HepG2 (cell line): ENCODE measurements around the gene IRS2. TPM values are rescaled to one million over a fixed set of nuclear protein-coding genes. Genes with fewer than 3 reads are reported as not detected.

Experiments
- ATAC-seq: fragments of 200-7000 bp; cut with Tn5 transposase; 3 replicates; pipeline ENCODE4 v1.9.1; 2020; ENCODE audit warnings: mild to moderate bottlenecking, moderate library complexity
- BruUV-seq: library from RNA; stranded (reverse); fragments of 400-500 nt; replicated peaks from 2 replicates; lab custom pipeline; 2021; lab: Mats Ljungman, UMichigan
- CTCF ChIA-PET: fragments of 300-600 bp; formaldehyde crosslinking; extraction: SDS; loops from one replicate; lab custom pipeline; 2021; ENCODE audit warnings: low total read pairs, inconsistent platforms, low intra/inter-chr PET ratio; lab: Yijun Ruan, JAX
- POLR2A ChIA-PET: fragments of 350-600 bp; sonication (Branson Sonifier 250); formaldehyde crosslinking; loops from one replicate; lab custom pipeline; 2020; ENCODE audit warnings: antibody characterized with exemption, inconsistent platforms; lab: Yijun Ruan, JAX
- DNase-seq: peaks from one replicate; pipeline ENCODE4 v3.0.0-alpha.2; 2015; ENCODE audit warnings: low spot score
- FAIRE-seq: peaks from 3 replicates; lab custom pipeline; 2011; peaks lifted over from hg19 to GRCh38; lab: Jason Lieb, UNC
- H2AFZ ChIP-seq: one replicate; pipeline ENCODE4 v1.6.1; 2011; ENCODE audit warnings: low read length, inconsistent platforms
- H3K27ac ChIP-seq: fragments of 300-600 bp; 3 replicates; pipeline ENCODE4 v1.8.0; 2011; ENCODE audit warnings: mixed run types, mild to moderate bottlenecking, mixed read lengths, low read length, inconsistent platforms; ENCODE audit not compliant: insufficient read depth; ENCODE audit errors: extremely low read length
- H3K27me3 ChIP-seq, 2 experiments: fragments of 200-600 bp in 1 of 2; 2 replicates in 1 of 2; 3 replicates in 1 of 2; pipeline versions ENCODE4 v1.6.0 to v1.8.0; 2011; ENCODE audit warnings: low read length in 2 of 2, mild to moderate bottlenecking in 2 of 2, moderate library complexity in 2 of 2, inconsistent platforms in 1 of 2; ENCODE audit not compliant: insufficient read depth in 2 of 2, control insufficient read depth in 1 of 2
- H3K36me3 ChIP-seq, 2 experiments: fragments of 200-600 bp in 1 of 2; replicated peaks in 1 of 2; 2 replicates in 1 of 2; 3 replicates in 1 of 2; pipeline versions ENCODE4 v1.5.1 to v1.8.0; 2011; ENCODE audit warnings: low read length in 2 of 2, inconsistent platforms in 1 of 2; ENCODE audit not compliant: insufficient read depth in 2 of 2, control insufficient read depth in 1 of 2
- H3K4me1 ChIP-seq: 2 replicates; pipeline ENCODE4 v1.5.1; 2012; ENCODE audit warnings: low read length, inconsistent platforms; ENCODE audit not compliant: insufficient read depth
- H3K4me2 ChIP-seq: 2 replicates; pipeline ENCODE4 v1.6.0; 2011; ENCODE audit warnings: low read depth, low read length, inconsistent platforms
- H3K4me3 ChIP-seq, 3 experiments: fragments of 200-600 bp in 1 of 3; sonication (generic), shearing (Covaris generic) in 1 of 3; replicated peaks in 1 of 3; 2 replicates each; pipeline ENCODE4 v1.5.1; 2011 to 2016; ENCODE audit warnings: low read length in 3 of 3, inconsistent platforms in 2 of 3, low read depth in 2 of 3, mild to moderate bottlenecking in 2 of 3, control low read depth in 1 of 3, mixed read lengths in 1 of 3; ENCODE audit not compliant: insufficient read depth in 1 of 3
- H3K79me2 ChIP-seq: one replicate; pipeline ENCODE4 v1.6.1; 2011; ENCODE audit warnings: low read length, inconsistent platforms; ENCODE audit not compliant: insufficient read depth
- H3K9ac ChIP-seq: 2 replicates; pipeline ENCODE4 v1.6.0; 2011; ENCODE audit warnings: mild to moderate bottlenecking, low read depth, low read length, inconsistent platforms; ENCODE audit not compliant: insufficient read depth
- H3K9me3 ChIP-seq: 2 replicates; pipeline ENCODE4 v1.5.1; 2012; ENCODE audit warnings: mild to moderate bottlenecking, low read length
- H4K20me1 ChIP-seq: 2 replicates; pipeline ENCODE4 v1.6.0; 2011; ENCODE audit warnings: inconsistent platforms, mild to moderate bottlenecking, low read length, moderate library complexity; ENCODE audit not compliant: insufficient read depth
- AHR ChIP-seq: IDR thresholded peaks from 2 replicates; pipeline ENCODE4 v1.6.1; 2018; ENCODE audit warnings: missing genetic modification reagents, missing compliant biosample characterization
- EP300 ChIP-seq, 3 experiments: sonication (generic) in 1 of 3; formaldehyde crosslinking in 1 of 3; IDR thresholded peaks; 2 replicates each; pipeline versions ENCODE4 v1.5.1 to v1.6.1; 2011 to 2020; ENCODE audit warnings: low read depth in 2 of 3, low read length in 2 of 3, borderline replicate concordance in 1 of 3, improper control_type of control experiment in 1 of 3, mild to moderate bottlenecking in 1 of 3, missing genetic modification reagents in 1 of 3, moderate library complexity in 1 of 3
- EZH2 ChIP-seq: conservative IDR thresholded peaks from 2 replicates; pipeline ENCODE4 v1.6.1; 2012; ENCODE audit warnings: mild to moderate bottlenecking, low read depth, low read length, moderate library complexity
- HDAC1 ChIP-seq: sonication (generic); formaldehyde crosslinking; IDR thresholded peaks from 2 replicates; pipeline ENCODE4 v1.5.1; 2020; ENCODE audit warnings: mild to moderate bottlenecking, missing genetic modification reagents
- HNRNPL ChIP-seq: fragments of 200-400 bp; formaldehyde crosslinking; IDR thresholded peaks from 2 replicates; pipeline ENCODE4 v1.6.1; 2017; ENCODE audit warnings: mild to moderate bottlenecking, low read depth, low read length
- KDM2A ChIP-seq: sonication (generic); formaldehyde crosslinking; IDR thresholded peaks from 2 replicates; pipeline ENCODE4 v1.4.0; 2020; ENCODE audit warnings: low read depth, missing genetic modification reagents, borderline replicate concordance
- MLLT10 ChIP-seq: sonication (generic); formaldehyde crosslinking; IDR thresholded peaks from 2 replicates; pipeline ENCODE4 v1.4.0; 2020; ENCODE audit warnings: missing genetic modification reagents
- NFE2L1 ChIP-seq: sonication (generic); formaldehyde crosslinking; IDR thresholded peaks from 2 replicates; pipeline ENCODE4 v1.4.0; 2020; ENCODE audit warnings: missing genetic modification reagents, mild to moderate bottlenecking, borderline replicate concordance
- NFKB2 ChIP-seq: sonication (generic); formaldehyde crosslinking; IDR thresholded peaks from 2 replicates; pipeline ENCODE4 v1.4.0; 2020; ENCODE audit warnings: missing genetic modification reagents, borderline replicate concordance
- NFYC ChIP-seq: IDR thresholded peaks from 2 replicates; pipeline ENCODE4 v1.6.1; 2016; ENCODE audit warnings: missing genetic modification reagents, missing compliant biosample characterization
- PHF20 ChIP-seq: sonication (generic); formaldehyde crosslinking; IDR thresholded peaks from 2 replicates; pipeline ENCODE4 v1.5.0; 2020; ENCODE audit warnings: mild to moderate bottlenecking, missing genetic modification reagents
- STAT5B ChIP-seq: sonication (generic); formaldehyde crosslinking; IDR thresholded peaks from 2 replicates; pipeline ENCODE4 v1.4.0; 2020; ENCODE audit warnings: missing genetic modification reagents
- ZNF350 ChIP-seq: sonication (generic); formaldehyde crosslinking; IDR thresholded peaks from 2 replicates; pipeline ENCODE4 v1.4.0; 2020; ENCODE audit warnings: mild to moderate bottlenecking, low read depth, missing genetic modification reagents, borderline replicate concordance
- ZNF569 ChIP-seq: sonication (generic); formaldehyde crosslinking; IDR thresholded peaks from 2 replicates; pipeline ENCODE4 v1.5.0; 2020; ENCODE audit warnings: mild to moderate bottlenecking, missing genetic modification reagents, moderate library complexity, borderline replicate concordance
- ZNF577 ChIP-seq: sonication (generic); formaldehyde crosslinking; IDR thresholded peaks from 2 replicates; pipeline ENCODE4 v1.4.0; 2020; ENCODE audit warnings: mild to moderate bottlenecking, low read depth, missing genetic modification reagents, borderline replicate concordance
- WGBS: methylation state at CpG from one replicate; pipeline ENCODE4 v1.1.6; 2017; ENCODE audit warnings: low lambda C conversion rate; 5-methylcytosine and 5-hydroxymethylcytosine counted together
- in situ Hi-C: cut with HindIII; loops from 2 replicates; pipeline ENCODE4 v1.10.0; 2017; ENCODE audit warnings: low pct_unique_long_range_greater_than_20kb; ENCODE audit not compliant: extremely low pct_ligation_motif_present
- intact Hi-C: fragments of 100-400 bp; cut with micrococcal nuclease; formaldehyde crosslinking; loops from one replicate; pipeline ENCODE4 v1.10.0; 2022; ENCODE audit not compliant: unreplicated experiment
- polyA plus RNA-seq, 8 experiments: library from polyadenylated mRNA; depleted of rRNA in 3 of 8; stranded (reverse) in 7 of 8; unstranded in 1 of 8; fragments of >200 nt; fragmentation: Illumina TruSeq in 4 of 8; extraction: Trizol in 4 of 8; gene quantifications; 2 replicates each; pipeline versions ENCODE4 v1.2.1 to v1.2.3, GENCODE V29; 2011 to 2016; ENCODE audit warnings: low read depth in 4 of 8, missing spikeins in 1 of 8, mixed read lengths in 1 of 8; ENCODE audit not compliant: insufficient read depth in 1 of 8
- total RNA-seq, 5 experiments: library from RNA; depleted of rRNA; stranded (reverse); fragments of >200 nt; fragmentation: Illumina TruSeq; extraction: Trizol; gene quantifications; 2 replicates each; pipeline ENCODE4 v1.2.3, GENCODE V29; 2016; ENCODE audit warnings: low read depth in 1 of 5
- TF ChIP-seq, protein P1 (sequence below): sonication (generic); formaldehyde crosslinking; IDR thresholded peaks from 2 replicates; pipeline ENCODE4 v1.8.0; 2022; ENCODE audit warnings: mild to moderate bottlenecking, missing genetic modification reagents, borderline replicate concordance
- TF ChIP-seq, protein P2 (sequence below): sonication (generic); formaldehyde crosslinking; IDR thresholded peaks from 2 replicates; pipeline ENCODE4 v1.8.1; 2023; ENCODE audit warnings: mild to moderate bottlenecking, missing genetic modification reagents

The IRS2 gene
- total and polyA plus RNA-seq, 2 of the 13 experiments (the other 11 are each of a cell fraction or from before 2014, with no cell fraction given), result 0.02 to 0.04 TPM

DNA sequence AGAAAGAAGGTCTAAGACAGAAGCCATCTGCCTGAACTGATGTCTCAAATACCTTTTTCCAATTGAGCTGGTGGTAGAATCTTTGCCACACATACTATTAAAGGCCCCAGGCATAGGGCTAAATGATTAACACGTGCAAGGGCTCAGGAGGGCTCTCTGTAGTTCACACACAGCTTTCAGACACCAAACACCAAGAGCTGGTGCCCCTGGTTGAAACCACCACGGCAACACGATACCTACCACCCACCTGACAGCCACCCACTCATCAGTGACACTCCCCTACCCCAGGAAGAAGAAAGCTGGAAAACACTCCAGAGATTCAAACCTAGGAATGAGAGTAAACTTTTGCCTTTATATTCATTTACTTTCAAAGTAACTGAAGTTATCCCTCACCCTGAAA lies 26.8 kb downstream of the IRS2 start:
- DNase-seq, result no peak
- Histone ChIP-seq H3K36me3 (no peaks in the 10 kb centered on the region), H3K27ac (no peak overlapping the region), H3K4me2 (no peak overlapping the region), H3K4me1 (no peaks in the 10 kb centered on the region)
- WGBS, result 21% methylated on average over 3 of the region's 3 CpGs
- no peak for TF ChIP-seq NFYC
- TF ChIP-seq ZNF350 (CRISPR knock-in tag), result no peak
- TF ChIP-seq KDM2A (CRISPR knock-in tag), result no peak
- TF ChIP-seq HNRNPL, result no peak
- no peak for TF ChIP-seq STAT5B (CRISPR knock-in tag)
- TF ChIP-seq ZNF577 (CRISPR knock-in tag), result no peak
- no peak for TF ChIP-seq EZH2
- no peak for TF ChIP-seq MLLT10 (CRISPR knock-in tag)
- TF ChIP-seq PHF20 (CRISPR knock-in tag), result no peak
- TF ChIP-seq EP300 (IDR thresholded peaks at IDR 0.05; ENCODE audit: low read depth in 2 of 2, low read length in 2 of 2), result no peak
- TF ChIP-seq EP300 (CRISPR knock-in tag; IDR thresholded peaks at IDR 0.05; ENCODE audit: borderline replicate concordance), result no peak
- no peak for TF ChIP-seq HDAC1 (CRISPR knock-in tag)
- TF ChIP-seq ZNF569 (CRISPR knock-in tag), result no peak
- no peak for TF ChIP-seq NFKB2 (CRISPR knock-in tag)
- TF ChIP-seq, protein P1, sequence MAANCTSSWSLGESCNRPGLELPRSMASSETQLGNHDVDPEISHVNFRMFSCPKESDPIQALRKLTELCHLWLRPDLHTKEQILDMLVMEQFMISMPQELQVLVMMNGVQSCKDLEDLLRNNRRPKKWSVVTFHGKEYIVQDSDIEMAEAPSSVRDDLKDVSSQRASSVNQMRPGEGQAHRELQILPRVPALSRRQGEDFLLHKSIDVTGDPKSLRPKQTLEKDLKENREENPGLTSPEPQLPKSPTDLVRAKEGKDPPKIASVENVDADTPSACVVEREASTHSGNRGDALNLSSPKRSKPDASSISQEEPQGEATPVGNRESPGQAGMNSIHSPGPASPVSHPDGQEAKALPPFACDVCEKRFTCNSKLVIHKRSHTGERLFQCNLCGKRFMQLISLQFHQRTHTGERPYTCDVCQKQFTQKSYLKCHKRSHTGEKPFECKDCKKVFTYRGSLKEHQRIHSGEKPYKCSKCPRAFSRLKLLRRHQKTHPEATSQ (CRISPR knock-in tag), result no peak
- TF ChIP-seq, protein P2, sequence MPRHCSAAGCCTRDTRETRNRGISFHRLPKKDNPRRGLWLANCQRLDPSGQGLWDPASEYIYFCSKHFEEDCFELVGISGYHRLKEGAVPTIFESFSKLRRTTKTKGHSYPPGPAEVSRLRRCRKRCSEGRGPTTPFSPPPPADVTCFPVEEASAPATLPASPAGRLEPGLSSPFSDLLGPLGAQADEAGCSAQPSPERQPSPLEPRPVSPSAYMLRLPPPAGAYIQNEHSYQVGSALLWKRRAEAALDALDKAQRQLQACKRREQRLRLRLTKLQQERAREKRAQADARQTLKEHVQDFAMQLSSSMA (CRISPR knock-in tag), result no peak
- no peak for TF ChIP-seq AHR (CRISPR knock-in tag)
- no peak for TF ChIP-seq NFE2L1 (CRISPR knock-in tag)
- TF ChIP-seq, all 625 proteins: peak for 0
- peaks cover 0 to 3% of the 10 kb centered on the region in 2 experiments; a peak in 1 of 5 replicates for H3K27me3 ChIP-seq
- intact Hi-C loops (no loop called here), in situ Hi-C loops (no loop called here)
- ChIA-PET CTCF (no interaction called here), POLR2A (no interaction called here)
- no peak overlapping the region for H3K9ac ChIP-seq
- no peak overlapping the region for H2AFZ ChIP-seq
- H3K79me2 ChIP-seq, result no peaks in the 10 kb centered on the region
- no peaks in the 10 kb centered on the region for H3K9me3 ChIP-seq
- H3K4me3 ChIP-seq, result no peak overlapping the region
- FAIRE-seq (no peak), ATAC-seq (no peak)
- H4K20me1 ChIP-seq, result no peaks in the 10 kb centered on the region
- BruUV-seq, result no TSS peak
